ENCODE measurements around the gene MYOM3.

GRCh38 chr1:24139841-24140425 is 28.0 kb upstream of the MYOM3 start:
- TF ChIP-seq ZNF501 (CRISPR knock-in tag; IDR thresholded peaks at IDR 0.05), result no peak
- TF ChIP-seq, protein P1, sequence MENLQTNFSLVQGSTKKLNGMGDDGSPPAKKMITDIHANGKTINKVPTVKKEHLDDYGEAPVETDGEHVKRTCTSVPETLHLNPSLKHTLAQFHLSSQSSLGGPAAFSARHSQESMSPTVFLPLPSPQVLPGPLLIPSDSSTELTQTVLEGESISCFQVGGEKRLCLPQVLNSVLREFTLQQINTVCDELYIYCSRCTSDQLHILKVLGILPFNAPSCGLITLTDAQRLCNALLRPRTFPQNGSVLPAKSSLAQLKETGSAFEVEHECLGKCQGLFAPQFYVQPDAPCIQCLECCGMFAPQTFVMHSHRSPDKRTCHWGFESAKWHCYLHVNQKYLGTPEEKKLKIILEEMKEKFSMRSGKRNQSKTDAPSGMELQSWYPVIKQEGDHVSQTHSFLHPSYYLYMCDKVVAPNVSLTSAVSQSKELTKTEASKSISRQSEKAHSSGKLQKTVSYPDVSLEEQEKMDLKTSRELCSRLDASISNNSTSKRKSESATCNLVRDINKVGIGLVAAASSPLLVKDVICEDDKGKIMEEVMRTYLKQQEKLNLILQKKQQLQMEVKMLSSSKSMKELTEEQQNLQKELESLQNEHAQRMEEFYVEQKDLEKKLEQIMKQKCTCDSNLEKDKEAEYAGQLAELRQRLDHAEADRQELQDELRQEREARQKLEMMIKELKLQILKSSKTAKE (CRISPR knock-in tag; IDR thresholded peaks at IDR 0.05; ENCODE audit: borderline replicate concordance), result no peak

Data from HepG2 (cell line).